Activated T-helper 1 cell treated with Interleukin-2 at 50 U/mL for 16 hours (primary cell): Measurements from ENCODE around the gene GATD1.
A peak's percentile ranks its signal among the peaks of the same experiment; 100 is the strongest.
"Not testable (repeated sequence)": the region's sequence is repeated elsewhere in the genome, so short reads cannot be mapped to it uniquely, and the experiment has no call there.

Experiments
- DNase-seq: peaks from one replicate; pipeline ENCODE4 v3.0.0-alpha.2; 2020; ENCODE audit warnings: low read depth

GATD1 gene

DNA sequence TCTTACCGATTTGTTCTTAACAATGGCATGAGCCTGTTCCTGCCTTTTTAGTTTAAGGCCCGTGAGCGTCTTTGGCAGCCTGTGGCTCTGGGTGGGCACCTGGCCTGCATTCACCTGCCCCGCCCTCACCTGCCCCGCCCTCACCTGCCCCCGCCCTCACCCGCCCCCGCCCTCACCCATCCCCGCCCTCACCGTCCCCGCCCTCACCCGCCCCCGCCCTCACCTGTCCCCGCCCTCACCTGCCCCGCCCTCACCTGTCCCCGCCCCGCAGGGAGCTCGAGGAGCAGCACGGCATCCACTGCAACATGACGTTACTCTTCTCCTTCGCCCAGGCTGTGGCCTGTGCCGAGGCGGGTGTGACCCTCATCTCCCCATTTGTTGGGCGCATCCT, 14.2 kb downstream of the GATD1 start:
- no peak for DNase-seq

DNA sequence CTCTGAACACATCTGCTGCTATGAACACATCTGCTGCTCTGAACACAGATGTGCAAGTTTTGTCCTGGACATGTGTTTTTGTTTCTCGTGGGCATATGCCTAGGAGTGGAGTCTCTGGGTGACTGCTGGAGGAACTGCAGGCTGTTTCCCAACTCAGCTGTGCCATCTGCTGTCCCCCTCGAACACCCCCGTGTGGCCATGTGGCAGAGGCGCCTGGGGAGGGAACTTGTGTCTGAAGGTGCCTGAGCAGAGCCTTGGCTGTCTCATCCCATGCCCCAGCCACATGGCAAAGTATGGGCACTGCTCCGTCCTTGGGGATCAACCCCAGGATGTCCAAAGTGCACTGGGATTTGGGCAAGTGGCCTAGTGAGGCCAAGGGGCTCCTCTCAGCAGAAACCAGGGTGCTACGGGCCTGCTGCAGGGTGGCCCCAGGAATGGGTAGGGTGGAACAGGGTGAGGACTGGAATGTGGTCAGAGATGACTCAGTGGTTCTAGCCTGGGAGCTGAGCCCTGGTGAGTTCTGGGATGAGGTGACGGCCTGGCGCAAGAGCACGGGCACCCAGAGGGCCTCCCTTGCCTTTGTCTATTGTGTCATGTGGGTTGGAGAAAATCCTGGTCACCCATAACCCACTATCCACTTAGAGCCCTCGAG, 14.7 kb downstream of the GATD1 start:
- no peak for DNase-seq

DNA sequence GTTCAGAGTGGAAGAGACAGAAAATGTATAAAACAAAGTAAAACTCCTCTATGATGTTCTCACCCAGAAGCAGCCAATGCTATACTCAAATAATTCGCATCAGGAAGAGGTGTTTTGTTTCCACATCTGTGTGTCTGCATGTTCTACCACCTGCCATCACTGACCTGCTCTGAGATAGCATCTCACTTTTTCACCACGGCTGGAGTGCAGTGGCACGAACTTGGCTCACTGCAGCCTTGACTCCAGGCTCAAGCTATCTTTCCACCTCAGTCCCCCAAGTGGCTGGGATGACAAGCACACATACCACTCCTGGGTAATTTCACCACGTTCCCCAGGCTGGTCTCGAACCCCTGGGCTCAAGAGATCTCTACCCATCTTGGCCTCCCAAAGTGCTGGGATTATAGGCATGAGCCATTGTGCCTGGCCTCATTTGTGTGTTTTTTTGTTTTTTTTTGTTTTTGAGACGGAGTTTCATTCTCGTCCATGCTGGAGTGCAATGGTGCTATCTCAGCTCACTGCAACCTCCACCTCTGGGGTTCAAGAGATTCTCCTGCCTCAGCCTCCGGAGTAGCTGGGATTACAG, 15.7 kb downstream of the GATD1 start:
- no peak for DNase-seq

DNA sequence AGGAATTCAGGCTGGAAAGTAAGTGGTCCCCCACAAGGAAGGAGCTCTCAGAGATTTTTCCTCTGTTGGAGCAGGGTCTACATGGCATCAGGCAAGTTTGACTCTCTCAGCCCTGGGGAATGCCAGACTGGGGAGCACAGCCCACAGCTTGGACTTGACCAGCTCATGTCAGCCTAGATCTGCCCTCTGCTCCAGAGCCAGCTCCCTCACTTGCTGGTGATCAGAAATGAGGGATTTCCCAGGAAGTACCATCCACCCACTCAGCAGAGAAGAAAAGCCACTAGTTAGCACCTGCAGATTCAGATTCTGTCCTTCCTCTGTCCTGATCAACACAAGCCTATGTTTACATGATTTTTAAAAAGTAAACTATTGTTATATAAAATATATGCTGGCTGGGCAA, 17.1 kb downstream of the GATD1 start:
- DNase-seq, result no peak

DNA sequence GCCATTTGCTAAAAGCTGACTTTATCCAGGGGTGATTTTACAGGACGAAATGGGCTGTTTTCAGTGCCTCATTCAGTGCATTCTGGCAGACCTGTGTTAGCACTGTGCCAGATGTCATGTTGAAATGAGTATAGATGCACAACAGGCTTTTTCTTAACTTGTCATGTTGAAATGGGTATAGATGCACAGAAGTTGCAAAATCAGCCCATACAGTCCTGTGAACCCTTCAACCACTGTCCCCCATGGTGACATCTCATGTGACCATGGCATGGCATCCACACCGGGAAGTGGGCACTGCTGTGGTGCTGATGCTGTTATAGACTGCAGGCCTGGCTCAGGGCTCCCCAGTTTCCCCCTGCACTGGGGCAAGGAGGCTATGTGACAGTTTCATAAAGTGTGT, 27.6 kb downstream of the GATD1 start:
- DNase-seq, result no peak

DNA sequence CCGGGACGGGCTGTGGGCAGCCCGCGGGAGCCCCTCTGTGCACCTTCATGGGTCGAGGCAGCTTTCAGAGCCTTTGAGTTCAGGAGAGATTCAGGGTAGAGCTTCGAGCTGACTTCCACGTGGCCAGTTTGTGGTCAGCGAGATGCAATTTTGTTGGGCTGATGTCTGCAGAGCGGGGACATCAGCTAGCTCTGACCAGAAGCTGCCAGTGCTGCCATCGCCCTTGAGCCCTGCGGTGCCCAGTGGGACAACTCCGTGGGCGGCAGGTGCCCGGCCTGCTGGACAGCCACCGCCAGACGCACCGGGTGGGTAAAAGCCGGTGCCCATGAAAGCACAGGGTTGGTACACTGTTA, 29.3 kb downstream of the GATD1 start:
- DNase-seq, result no peak

DNA sequence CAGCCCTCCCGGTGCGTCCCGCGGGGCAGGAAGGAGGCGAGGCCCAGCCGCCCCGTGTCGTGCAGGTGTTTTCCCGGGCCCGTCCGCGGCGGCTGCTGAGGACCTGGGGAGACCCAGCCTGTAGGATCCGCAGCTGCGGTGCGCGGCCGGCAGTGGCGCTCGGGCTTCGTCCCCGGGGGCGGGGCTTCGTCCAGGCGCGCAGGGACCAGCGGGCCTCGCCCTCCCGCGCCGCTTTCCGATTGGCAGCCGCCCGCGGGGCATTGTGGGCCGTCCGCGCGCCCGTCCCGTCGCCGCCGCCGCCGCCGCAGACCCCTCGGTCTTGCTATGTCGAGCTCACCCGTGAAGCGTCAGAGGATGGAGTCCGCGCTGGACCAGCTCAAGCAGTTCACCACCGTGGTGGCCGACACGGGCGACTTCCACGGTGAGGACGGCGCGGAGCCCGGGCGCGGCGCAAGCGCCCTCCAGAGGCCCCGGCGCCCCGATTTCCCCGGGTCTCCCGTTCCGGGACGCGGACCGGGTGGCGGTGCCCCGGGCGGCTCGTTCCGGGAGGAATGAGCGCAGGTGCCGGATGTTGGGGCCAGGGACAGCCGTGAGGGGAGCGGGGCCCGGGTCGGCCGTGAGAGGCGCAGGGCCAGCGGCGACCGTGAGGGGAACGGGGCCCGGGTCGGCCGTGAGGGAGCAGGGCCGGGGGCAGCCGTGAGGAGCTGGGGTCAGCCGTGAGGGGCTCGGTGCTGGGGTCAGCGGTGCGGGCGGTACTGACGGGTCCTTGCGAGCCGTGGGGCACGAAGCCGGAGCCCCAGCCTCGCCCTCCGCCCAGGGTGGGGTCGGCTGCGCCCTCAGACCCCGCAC, 29.9 kb downstream of the GATD1 start, which contains the start of gene TALDO1:
TALDO1 (plus strand) TSS at position 307 of the 849 bp plus-strand sequence; CDS start at position 325, 18 bp downstream.
- peak; percentile 70 for DNase-seq

DNA sequence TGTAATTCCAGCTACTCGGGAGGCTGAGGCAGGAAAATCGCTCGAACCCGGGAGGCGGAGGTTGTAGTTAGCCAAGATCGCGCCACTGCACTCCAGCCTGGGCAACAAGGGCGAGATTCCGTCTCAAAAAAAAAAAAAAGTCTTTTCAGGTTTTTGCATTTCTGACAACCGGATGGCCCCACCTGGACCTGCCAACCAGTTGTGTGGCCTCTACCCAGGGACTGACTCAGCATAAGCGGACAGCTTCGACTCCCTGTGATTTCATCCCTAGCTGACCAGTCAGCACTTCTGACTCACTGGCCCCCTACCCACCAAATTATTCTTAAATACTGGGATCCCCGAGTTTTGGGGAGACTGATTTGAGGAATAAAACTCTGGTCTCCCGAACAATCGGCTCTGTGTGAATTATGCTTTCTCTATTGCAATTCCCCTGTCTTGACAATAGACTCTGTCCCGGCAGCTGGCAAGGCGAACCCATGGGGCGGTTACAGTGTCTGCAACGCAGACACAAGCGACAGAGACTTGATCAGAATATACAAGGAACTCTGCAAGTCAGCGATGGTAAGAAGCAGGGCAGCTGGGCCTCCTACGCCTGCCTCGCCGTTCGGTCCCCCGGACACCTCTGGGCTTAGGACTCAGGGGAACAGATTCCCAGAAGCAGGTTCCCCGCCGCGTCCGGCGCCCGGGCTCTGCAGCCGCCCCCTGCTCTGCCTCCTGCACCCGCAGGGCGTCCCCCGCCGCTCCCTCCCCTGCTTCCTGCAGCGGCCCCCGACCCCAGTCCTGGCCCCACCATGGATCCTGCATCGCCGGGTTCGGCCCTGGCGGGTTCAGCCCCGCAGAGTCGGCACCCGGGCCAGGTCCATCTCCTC, 30.8 kb downstream of the GATD1 start:
- DNase-seq, result no peak

DNA sequence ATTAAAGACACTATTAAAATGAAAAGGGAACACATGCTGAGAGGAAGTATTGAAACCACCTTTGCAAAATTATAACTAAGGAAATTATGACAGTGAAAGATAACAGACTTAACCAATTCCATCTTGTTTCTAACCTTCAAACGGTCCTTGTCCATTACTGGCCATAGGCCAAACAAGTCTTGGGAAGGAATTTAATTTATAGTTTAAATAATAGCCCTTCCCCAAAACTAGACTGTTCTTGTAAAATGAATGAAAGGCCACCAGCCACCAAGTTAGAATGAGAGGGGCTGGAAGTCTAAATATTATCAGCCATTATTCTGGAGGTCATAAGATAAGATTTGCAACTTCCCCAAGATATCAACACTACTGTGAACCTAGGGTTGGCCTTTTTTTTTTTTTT, 31.9 kb downstream of the GATD1 start:
- no peak for DNase-seq

DNA sequence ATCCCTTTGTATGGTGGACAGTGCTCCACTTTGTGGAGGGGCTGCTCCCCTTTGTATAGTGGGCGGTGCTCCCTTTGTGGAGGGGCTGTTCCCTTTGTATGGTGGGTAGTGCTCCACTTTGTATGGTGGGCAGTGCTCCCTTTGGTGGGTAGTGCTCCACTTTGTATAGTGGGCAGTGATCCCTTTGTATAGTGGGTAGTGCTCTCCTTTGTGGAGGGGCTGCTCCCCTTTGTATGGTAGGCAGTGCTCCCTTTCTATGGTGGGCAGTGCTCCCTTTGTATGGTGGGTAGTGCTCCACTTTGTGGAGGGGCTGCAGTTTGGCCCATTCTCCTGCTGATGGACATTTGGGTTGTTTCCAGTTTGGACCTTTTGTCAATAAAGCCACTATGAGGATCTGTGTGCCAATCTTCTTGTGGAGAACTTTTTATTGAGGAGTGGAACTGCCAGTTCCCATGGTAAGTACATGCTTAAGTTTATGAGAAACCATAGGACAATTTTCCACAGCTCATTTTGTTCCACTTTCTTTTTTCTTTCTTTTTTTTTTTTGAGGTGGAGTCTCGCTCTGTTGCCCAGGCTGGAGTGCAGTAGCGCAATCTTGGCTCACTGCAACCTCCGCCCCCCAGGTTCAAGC, 34.6 kb downstream of the GATD1 start:
- no peak for DNase-seq

DNA sequence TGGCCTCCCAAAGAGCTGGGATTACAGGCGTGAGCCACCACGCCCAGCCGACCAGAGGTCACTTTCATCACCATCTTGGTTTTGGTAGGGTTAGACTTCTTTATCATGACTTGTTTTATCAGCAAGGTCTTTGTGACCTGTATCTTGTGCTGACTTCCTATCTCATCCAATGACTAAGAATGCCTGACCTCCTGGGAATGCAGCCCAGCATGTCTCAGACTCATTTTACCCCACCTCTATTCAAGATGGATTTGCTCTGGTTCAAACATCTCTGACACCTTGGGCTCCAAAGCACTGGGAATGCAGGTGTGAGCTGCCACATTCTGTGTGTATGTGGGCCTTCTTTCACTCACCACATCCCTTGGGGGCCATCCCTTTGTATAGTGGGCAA, 35.1 kb downstream of the GATD1 start:
- no peak for DNase-seq

DNA sequence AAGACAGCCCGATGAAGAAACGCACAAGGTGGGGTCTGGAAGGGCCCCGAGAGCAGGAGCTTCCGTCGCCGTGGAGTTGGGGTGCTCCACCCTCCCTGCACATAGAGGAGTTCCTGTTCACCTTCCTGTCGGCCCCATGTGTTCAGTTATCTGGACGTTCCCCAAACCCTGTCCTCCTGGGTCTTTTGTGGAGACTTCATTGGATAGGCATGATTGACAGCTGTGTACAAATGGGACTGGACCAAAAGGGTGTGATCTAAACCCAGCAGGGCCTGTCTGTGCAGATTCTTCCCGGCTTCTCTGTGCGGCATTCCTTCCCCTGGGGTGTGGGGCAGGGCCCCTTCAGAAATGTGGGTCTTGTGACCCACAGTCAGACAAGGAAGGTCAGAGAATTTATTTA, 39.4 kb downstream of the GATD1 start:
- not testable (repeated sequence) for DNase-seq

DNA sequence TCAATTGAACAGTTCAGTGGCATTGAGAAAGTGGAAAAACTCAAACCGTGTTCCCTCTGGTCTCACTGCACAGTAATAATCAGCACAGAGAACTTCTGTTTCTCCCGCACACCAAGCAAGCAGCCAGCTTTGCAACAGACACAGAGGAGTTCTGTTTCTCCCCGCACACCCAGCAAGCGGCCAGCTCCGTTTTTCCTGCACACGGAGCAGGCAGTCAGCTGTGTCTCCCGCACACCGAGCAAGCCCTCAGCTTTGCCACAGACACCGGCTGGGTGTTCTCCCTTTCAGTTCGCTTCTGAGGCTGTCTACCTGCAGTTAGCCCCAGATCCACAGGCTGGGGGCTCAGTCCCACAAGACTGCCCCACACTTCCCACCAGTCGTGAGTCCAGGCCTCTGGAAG, 39.9 kb downstream of the GATD1 start:
- DNase-seq, result no peak

DNA sequence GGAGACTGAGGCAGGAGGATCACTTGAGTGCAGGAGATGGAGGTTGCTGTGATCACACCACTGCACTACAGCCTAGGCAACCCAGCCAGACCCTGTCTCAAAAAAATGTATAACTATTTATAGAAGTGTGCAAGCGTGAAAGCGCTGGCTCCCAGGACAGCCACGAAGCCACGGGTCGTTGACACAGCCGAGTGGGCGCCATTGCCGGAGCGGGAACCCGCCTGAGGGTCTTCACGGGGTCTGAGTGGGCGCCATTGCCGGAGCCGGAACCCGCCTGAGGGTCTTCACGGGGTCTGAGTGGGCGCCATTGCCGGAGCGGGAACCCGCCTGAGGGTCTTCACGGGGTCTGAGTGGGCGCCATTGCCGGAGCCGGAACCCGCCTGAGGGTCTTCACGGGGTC, 42.7 kb downstream of the GATD1 start:
- DNase-seq, result not testable (repeated sequence)

DNA sequence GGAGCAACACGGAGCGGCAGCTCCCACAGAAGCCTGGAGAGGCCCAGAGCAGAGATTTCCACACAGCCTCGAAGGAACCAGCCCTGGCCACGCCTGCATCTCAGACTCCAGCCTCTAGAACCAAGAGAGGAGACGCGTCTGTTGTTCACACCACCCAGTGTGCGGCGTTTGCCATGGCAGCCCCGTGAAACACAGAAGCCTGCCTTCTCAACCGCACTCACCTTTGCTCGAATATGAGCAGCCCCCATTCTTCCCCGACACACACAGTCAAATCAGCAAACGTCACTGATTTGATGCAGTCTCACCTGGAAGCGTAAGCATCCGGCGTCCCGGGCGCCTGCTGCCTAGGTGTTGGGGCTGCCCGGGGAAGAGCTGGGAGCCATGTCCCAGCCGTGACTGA, 44.2 kb downstream of the GATD1 start:
- DNase-seq, result no peak

DNA sequence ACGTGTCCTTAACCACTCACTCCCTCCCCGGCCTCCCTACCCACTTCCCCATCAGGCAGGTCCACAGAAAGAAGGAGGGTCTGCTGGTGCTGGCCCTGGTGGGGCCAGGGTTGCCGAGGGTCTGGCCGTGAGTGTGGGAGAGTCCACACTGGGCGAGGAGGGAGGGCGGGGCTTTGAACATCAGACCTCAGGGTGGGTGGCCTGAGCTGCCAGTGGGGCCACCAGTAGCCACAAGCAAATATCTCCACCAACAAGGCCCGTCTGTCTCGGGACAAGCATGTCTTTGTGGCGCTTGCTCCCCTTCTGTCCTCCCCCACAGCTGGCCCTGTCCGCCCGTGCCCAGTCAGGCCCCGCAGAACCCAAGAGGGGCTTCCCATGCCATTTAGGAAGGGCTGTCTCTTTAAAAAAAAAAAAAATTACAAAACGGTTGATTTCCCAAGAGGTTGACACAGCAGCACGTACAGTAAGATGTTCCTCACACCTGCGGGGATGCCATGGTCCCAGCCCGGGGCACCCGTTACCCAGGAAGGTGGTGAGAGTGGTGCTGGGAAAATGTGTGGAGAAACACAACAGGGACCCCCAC, 47.7 kb downstream of the GATD1 start:
- DNase-seq, result no peak

DNA sequence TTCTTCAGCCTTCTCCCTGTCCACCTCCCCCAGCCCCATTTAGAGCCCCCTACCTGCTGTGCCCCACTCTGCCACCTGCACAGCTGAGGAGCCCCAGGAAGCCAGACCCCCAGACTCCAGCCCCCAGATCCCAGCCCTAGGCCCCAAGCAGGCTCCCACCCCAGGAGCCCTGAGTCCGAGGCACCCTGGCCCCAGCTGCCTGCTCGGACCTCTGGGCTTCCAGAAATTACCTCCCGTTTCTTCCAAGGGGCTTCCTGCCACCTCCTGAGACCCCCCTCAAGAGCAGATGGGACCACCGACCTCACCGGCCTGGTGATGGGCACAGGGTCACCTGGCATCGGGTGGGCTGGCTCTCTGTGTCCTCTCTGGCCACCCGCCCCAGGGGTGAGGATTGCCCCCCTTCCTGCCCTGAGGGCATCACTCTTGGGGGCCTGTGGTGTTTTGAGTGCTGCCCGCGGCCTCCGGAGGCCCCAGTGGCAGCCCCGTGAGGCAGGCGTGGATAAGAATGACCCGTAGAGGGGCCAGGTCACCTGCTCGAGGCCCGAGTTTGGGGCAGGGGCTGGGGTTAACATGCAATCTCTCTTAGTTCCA, 48.3 kb downstream of the GATD1 start:
- no peak for DNase-seq

DNA sequence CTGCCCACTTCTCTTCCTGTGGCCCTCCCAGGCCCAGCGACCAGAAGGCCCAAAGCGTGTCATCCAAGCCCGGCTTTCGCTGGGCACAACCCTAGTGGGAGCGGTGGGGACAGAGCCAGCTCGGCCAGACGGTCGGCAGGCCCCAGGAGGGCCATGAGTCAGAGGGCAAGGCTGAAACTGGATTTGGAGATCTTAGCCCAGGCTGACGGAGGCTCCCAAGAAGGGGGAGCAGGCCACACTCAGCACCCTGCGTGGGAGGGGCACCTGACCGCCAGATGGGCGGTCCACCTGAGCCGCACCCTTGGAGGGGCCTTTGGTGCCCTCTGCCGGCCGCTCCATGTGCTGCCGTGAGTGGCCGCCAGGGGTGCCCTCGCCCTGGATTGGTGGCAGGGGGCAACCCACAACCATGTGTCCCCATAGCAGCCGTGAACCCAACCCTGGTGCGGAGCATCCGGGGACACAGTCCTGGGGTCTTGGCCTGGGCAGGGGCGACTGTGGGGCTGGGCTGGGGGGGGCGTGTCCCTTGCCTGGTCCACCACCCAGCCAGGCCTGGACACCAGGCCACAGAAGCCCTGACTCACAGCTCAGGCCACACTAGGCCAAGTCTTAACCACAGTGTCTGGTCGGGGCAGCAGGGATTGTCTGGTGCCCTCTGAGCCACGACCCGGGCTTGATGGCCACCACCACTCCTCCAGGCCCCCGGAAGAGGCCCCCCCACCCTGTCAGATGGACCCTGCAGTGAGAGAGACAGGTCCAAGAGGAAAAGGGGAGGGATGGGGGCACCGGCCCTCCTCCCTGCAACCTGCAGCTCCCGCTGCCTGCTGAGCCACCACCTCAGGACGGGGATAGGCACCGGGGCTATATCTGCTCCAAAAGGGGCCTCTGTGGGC, 49.2 kb downstream of the GATD1 start:
- peak; percentile 61 for DNase-seq

DNA sequence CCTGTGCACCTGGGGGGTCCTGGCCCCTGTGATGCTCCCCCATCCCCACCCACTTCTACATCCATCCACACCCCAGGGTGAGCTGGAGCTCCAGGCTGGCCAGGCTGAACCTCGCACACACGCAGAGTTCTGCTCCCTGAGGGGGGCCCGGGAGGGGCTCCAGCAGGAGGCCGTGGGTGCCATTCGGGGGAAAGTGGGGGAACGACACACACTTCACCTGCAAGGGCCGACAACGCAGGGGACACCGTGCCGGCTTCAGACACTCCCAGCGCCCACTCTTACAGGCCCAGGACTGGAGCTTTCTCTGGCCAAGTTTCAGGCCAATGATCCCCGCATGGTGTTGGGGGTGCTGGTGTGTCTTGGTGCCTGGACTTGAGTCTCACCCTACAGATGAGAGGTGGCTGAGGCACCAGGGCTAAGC, 50.0 kb downstream of the GATD1 start:
- DNase-seq, result no peak
